Keratinocyte (primary cell): Measurements from ENCODE around the gene NEIL1.
"Not testable (repeated sequence)": the region's sequence is repeated elsewhere in the genome, so short reads cannot be mapped to it uniquely, and the experiment has no call there.

Source experiments
- EZH2 ChIP-seq: IDR thresholded peaks from one replicate; pipeline ENCODE4 v1.6.1; 2012; ENCODE audit warnings: inconsistent platforms, mild to moderate bottlenecking, low read length, moderate library complexity
- TF ChIP-seq, protein P1 (sequence below), 3 experiments: IDR thresholded peaks in 1 of 3; conservative IDR thresholded peaks in 1 of 3; optimal IDR thresholded peaks in 1 of 3; 2 replicates in 2 of 3; 3 replicates in 1 of 3; pipeline versions ENCODE3 to v1.5.1; 2011; ENCODE audit warnings: low read length in 3 of 3, mild to moderate bottlenecking in 3 of 3, moderate library complexity in 2 of 3, control low read depth in 1 of 3, inconsistent platforms in 1 of 3; ENCODE audit not compliant: insufficient read depth in 2 of 3; ENCODE audit errors: extremely low read depth in 1 of 3

- TF ChIP-seq, protein P1, sequence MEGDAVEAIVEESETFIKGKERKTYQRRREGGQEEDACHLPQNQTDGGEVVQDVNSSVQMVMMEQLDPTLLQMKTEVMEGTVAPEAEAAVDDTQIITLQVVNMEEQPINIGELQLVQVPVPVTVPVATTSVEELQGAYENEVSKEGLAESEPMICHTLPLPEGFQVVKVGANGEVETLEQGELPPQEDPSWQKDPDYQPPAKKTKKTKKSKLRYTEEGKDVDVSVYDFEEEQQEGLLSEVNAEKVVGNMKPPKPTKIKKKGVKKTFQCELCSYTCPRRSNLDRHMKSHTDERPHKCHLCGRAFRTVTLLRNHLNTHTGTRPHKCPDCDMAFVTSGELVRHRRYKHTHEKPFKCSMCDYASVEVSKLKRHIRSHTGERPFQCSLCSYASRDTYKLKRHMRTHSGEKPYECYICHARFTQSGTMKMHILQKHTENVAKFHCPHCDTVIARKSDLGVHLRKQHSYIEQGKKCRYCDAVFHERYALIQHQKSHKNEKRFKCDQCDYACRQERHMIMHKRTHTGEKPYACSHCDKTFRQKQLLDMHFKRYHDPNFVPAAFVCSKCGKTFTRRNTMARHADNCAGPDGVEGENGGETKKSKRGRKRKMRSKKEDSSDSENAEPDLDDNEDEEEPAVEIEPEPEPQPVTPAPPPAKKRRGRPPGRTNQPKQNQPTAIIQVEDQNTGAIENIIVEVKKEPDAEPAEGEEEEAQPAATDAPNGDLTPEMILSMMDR (optimal IDR thresholded peaks at IDR 0.05 in 1 of 3, IDR thresholded peaks at IDR 0.05 in 1 of 3, conservative IDR thresholded peaks at IDR 0.05 in 1 of 3; ENCODE audit: extremely low read depth in 1 of 3, insufficient read depth in 2 of 3, low read length in 3 of 3), result not testable (repeated sequence)
- TF ChIP-seq EZH2, result not testable (repeated sequence)
Measured at GRCh38 chr15:75298541-75299310, 48.1 kb upstream of the NEIL1 start.
